ENCODE measurements around the gene PLTP. TPM values are rescaled to one million over a fixed set of nuclear protein-coding genes. Genes with fewer than 3 reads are reported as not detected.

PLTP gene
- total RNA-seq, 6 experiments from 2014 or later, result 9.6 to 70.2 (median 35.6) TPM

- no peak overlapping the region for H3K27ac ChIP-seq
- H3K4me1 ChIP-seq, result peaks cover 0 to 19% (median 8%) of the 10 kb centered on the region in 4 donors
- TF ChIP-seq POLR2A (IDR thresholded peaks at IDR 0.05), result no peak
- DNase-seq, result no peak
- H3K36me3 ChIP-seq, result no peaks in the 10 kb centered on the region
- H3K9me3 ChIP-seq, result no peaks in the 10 kb centered on the region
- H3K27me3 ChIP-seq, result no peaks in the 10 kb centered on the region
- WGBS (ENCODE audit: insufficient coverage, low coverage, low lambda C conversion rate, missing lambda C conversion rate), result 84% methylated on average over 2 of the region's 2 CpGs
- intact Hi-C loops (cut with DNase I), result no loop called here
- H3K4me3 ChIP-seq, result no peak overlapping the region
- no peak for ATAC-seq
Observed at GRCh38 chr20:45853484-45853883, 58.5 kb downstream of the PLTP start.

- Histone ChIP-seq H3K9me3 (no peaks in the 10 kb centered on the region), H3K36me3 (peaks cover 0 to 9% (median under 1%) of the 10 kb centered on the region in 4 donors), H3K27ac (no peak overlapping the region), H3K4me3 (no peak overlapping the region), H3K4me1 (peaks cover 0 to 16% (median 6%) of the 10 kb centered on the region in 4 donors), H3K27me3 (no peaks in the 10 kb centered on the region)
- TF ChIP-seq POLR2A (IDR thresholded peaks at IDR 0.05), result no peak
- TF ChIP-seq CTCF (IDR thresholded peaks at IDR 0.05), result no peak
- 100% methylated on average over 6 of the region's 6 CpGs for WGBS (ENCODE audit: insufficient coverage, low coverage, low lambda C conversion rate, missing lambda C conversion rate)
- DNase-seq (no peak), ATAC-seq (no peak)
- intact Hi-C loops (cut with DNase I), result no loop called here
Observed at GRCh38 chr20:45852326-45852725, 59.6 kb downstream of the PLTP start.

GRCh38 chr20:45851501-45851900, 60.5 kb downstream of the PLTP start:
- no peak for ATAC-seq
- Histone ChIP-seq H3K27me3 (no peaks in the 10 kb centered on the region), H3K36me3 (peaks cover 0 to 18% (median 3%) of the 10 kb centered on the region in 4 donors), H3K4me3 (no peak overlapping the region), H3K27ac (no peak overlapping the region), H3K9me3 (no peaks in the 10 kb centered on the region), H3K4me1 (peaks cover 0 to 15% (median 6%) of the 10 kb centered on the region in 4 donors)
- TF ChIP-seq CTCF (IDR thresholded peaks at IDR 0.05), result no peak
- no peak for TF ChIP-seq POLR2A (IDR thresholded peaks at IDR 0.05)
- no peak for DNase-seq
- intact Hi-C loops (cut with DNase I), result no loop called here

DNA sequence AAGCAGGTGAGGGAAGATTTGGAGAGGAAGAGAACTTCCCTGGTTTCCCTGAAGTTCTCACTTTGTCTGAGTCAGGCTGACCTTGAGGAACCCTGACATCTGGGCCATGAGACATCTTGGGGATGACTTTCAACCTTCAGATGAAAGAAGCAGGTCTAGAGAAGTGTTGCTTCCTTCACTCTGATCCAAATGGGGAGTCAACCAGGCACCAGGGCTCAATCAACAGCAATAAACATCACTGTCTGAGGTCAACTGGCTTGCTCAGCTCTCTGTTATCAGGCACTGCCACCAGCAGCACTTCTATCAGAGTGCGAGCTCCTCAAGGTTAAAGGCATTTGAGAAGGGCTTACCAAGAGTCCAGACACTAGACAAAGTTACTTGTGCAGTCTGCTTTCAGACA, 61.0 kb downstream of the PLTP start:
- intact Hi-C loops (cut with DNase I), result no loop called here
- ATAC-seq (no peak), DNase-seq (no peak)
- peaks cover 0 to 23% (median 3%) of the 10 kb centered on the region in 4 donors for H3K36me3 ChIP-seq
- TF ChIP-seq CTCF (IDR thresholded peaks at IDR 0.05) (no peak), POLR2A (IDR thresholded peaks at IDR 0.05) (no peak)
- no peak overlapping the region for H3K4me3 ChIP-seq
- no CpG with 5 or more reads among the region's 1 CpG for WGBS (ENCODE audit: insufficient coverage, low coverage, low lambda C conversion rate, missing lambda C conversion rate)
- H3K9me3 ChIP-seq, result no peaks in the 10 kb centered on the region
- no peaks in the 10 kb centered on the region for H3K27me3 ChIP-seq
- H3K27ac ChIP-seq, result no peak overlapping the region
- peaks cover 0 to 9% (median 3%) of the 10 kb centered on the region in 4 donors for H3K4me1 ChIP-seq

DNA sequence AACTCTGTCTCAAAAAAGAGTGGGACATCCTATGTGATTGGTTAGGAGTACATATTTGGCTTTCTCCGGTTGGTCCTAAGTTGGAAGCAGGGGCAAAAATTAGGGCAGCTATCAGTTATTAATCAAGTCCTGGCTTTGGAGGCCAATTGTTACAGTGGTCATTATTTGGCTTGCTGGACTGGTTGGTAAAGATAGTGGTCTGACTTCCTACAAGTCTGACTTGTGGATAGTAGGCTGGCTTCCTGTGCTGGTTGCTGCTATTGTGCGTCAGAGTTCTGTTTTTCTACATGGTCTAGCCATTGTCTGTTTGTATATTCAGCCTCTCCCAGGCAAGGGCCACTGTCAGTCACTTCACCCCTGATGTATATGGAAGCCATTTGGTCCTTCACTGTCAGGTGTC, 61.7 kb downstream of the PLTP start:
- WGBS (ENCODE audit: insufficient coverage, low coverage, low lambda C conversion rate, missing lambda C conversion rate), result 92% methylated on average over 2 of the region's 2 CpGs
- H3K4me3 ChIP-seq, result no peak overlapping the region
- H3K27ac ChIP-seq, result no peak overlapping the region
- intact Hi-C loops (cut with DNase I), result no loop called here
- TF ChIP-seq CTCF (IDR thresholded peaks at IDR 0.05), result no peak
- TF ChIP-seq POLR2A (IDR thresholded peaks at IDR 0.05), result no peak
- ATAC-seq, result no peak
- no peaks in the 10 kb centered on the region for H3K27me3 ChIP-seq
- peaks cover 0 to 29% (median 4%) of the 10 kb centered on the region in 4 donors for H3K36me3 ChIP-seq
- H3K9me3 ChIP-seq, result no peaks in the 10 kb centered on the region
- peaks cover 0 to 3% (median 0%) of the 10 kb centered on the region in 4 donors for H3K4me1 ChIP-seq
- no peak for DNase-seq
